ENCODE results near the gene CDH4. TPM values are rescaled to one million over a fixed set of nuclear protein-coding genes. Genes with fewer than 3 reads are reported as not detected.

The CDH4 gene
- total and polyA plus RNA-seq, 9 of the 15 experiments (the other 6 are each of a cell fraction or from before 2014, with no cell fraction given): 0.04 TPM; not detected in 8

- no peak overlapping the region for H2AFZ ChIP-seq (ENCODE audit: low read depth, low read length)
- BruUV-seq (replicated peaks): no TSS peak
- no peak for ATAC-seq
- CTCF ChIA-PET (ENCODE audit: low intra/inter-chr PET ratio): no interaction called here
- FAIRE-seq: no peak
- POLR2A ChIA-PET: interaction anchor here (0.6 kb wide), 1 partner anchor 9 kb away, joined by 3 read pairs; no protein-coding TSS in a partner anchor
- intact Hi-C loops (cut with micrococcal nuclease) (no loop called here), in situ Hi-C loops (cut with MboI) (no loop called here)
- no peaks in the 10 kb centered on the region for H3K9me3 ChIP-seq (replicated peaks; ENCODE audit: control insufficient read depth, insufficient read depth, low read depth, low read length)
- no peaks in the 10 kb centered on the region for H3K4me1 ChIP-seq (replicated peaks in 1 of 2; ENCODE audit: control insufficient read depth in 2 of 2, insufficient read depth in 2 of 2, low read length in 2 of 2)
- 0 out of 2 replicates have a peak, but pooled peaks cover 6% of the 10 kb centered on the region for H4K20me1 ChIP-seq (replicated peaks; ENCODE audit: control insufficient read depth, insufficient read depth, low read length)
- no peaks in the 10 kb centered on the region for H3K36me3 ChIP-seq (ENCODE audit: control insufficient read depth, insufficient read depth, low read length)
- 0% methylated on average over 7 of the region's 12 CpGs for WGBS (ENCODE audit: insufficient coverage, low coverage, missing lambda C conversion rate)
- H3K9ac ChIP-seq (ENCODE audit: insufficient read depth in 1 of 2, low read depth in 2 of 2, low read length in 2 of 2): no peak overlapping the region
- TF ChIP-seq, protein P1, sequence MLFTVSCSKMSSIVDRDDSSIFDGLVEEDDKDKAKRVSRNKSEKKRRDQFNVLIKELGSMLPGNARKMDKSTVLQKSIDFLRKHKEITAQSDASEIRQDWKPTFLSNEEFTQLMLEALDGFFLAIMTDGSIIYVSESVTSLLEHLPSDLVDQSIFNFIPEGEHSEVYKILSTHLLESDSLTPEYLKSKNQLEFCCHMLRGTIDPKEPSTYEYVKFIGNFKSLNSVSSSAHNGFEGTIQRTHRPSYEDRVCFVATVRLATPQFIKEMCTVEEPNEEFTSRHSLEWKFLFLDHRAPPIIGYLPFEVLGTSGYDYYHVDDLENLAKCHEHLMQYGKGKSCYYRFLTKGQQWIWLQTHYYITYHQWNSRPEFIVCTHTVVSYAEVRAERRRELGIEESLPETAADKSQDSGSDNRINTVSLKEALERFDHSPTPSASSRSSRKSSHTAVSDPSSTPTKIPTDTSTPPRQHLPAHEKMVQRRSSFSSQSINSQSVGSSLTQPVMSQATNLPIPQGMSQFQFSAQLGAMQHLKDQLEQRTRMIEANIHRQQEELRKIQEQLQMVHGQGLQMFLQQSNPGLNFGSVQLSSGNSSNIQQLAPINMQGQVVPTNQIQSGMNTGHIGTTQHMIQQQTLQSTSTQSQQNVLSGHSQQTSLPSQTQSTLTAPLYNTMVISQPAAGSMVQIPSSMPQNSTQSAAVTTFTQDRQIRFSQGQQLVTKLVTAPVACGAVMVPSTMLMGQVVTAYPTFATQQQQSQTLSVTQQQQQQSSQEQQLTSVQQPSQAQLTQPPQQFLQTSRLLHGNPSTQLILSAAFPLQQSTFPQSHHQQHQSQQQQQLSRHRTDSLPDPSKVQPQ (CRISPR knock-in tag; IDR thresholded peaks at IDR 0.05; ENCODE audit: borderline replicate concordance): no peak
- TF ChIP-seq ASH1L (IDR thresholded peaks at IDR 0.05; ENCODE audit: borderline replicate concordance, low read depth, partially characterized antibody): no peak
- peaks cover 2 to 49% of the 10 kb centered on the region in 2 experiments; a peak in 4 of 5 replicates for H3K27me3 ChIP-seq (ENCODE audit: control insufficient read depth in 2 of 2, insufficient read depth in 2 of 2, low read length in 2 of 2)
- no peak overlapping the region for H3K4me2 ChIP-seq (ENCODE audit: insufficient read depth, low read length)
- H3K4me3 ChIP-seq: no peak overlapping the region
- H3K27ac ChIP-seq (ENCODE audit: extremely low read depth, low read depth, low read length): no peak overlapping the region
- no peaks in the 10 kb centered on the region for H3K79me2 ChIP-seq (ENCODE audit: control insufficient read depth, insufficient read depth, low read length)
- no peak for DNase-seq (ENCODE audit: extremely low read depth in 1 of 4, low spot score in 3 of 4)
- H3K9me1 ChIP-seq (ENCODE audit: control insufficient read depth, insufficient read depth, low read length): no peaks in the 10 kb centered on the region
Observed at GRCh38 chr20:61293951-61294350, 41.9 kb downstream of the CDH4 start.

DNA sequence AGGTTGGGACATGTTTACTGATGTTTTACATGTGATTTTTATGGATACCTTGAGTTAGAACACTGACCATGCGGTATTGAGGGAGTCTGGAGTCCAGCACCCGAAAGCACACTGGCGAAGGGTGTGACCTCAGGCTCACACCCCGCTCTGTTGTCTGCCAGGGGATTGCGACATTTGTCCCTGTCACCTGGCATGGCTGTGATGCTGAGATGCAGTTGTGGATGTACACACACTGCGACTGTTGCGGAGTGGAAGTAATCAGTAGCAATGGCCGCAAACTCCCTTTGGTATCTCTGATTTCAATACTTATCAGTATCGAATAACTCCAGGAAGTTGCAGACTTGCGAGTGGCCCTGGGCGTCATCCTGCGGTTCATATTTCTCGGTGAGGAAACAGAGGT is 43.2 kb downstream of the CDH4 start:
- Histone ChIP-seq H3K9ac (ENCODE audit: insufficient read depth in 1 of 2, low read depth in 2 of 2, low read length in 2 of 2) (no peak overlapping the region), H3K27ac (ENCODE audit: extremely low read depth, low read depth, low read length) (no peak overlapping the region), H4K20me1 (replicated peaks; ENCODE audit: control insufficient read depth, insufficient read depth, low read length) (0 out of 2 replicates have a peak, but pooled peaks cover 6% of the 10 kb centered on the region), H3K4me3 (no peak overlapping the region), H3K79me2 (ENCODE audit: control insufficient read depth, insufficient read depth, low read length) (no peaks in the 10 kb centered on the region), H3K4me1 (replicated peaks in 1 of 2; ENCODE audit: control insufficient read depth in 2 of 2, insufficient read depth in 2 of 2, low read length in 2 of 2) (no peaks in the 10 kb centered on the region), H3K9me3 (replicated peaks; ENCODE audit: control insufficient read depth, insufficient read depth, low read depth, low read length) (no peaks in the 10 kb centered on the region), H3K36me3 (ENCODE audit: control insufficient read depth, insufficient read depth, low read length) (no peaks in the 10 kb centered on the region), H2AFZ (ENCODE audit: low read depth, low read length) (no peak overlapping the region), H3K27me3 (ENCODE audit: control insufficient read depth in 2 of 2, insufficient read depth in 2 of 2, low read length in 2 of 2) (peaks cover 5 to 54% of the 10 kb centered on the region in 2 experiments; a peak in 4 of 5 replicates), H3K9me1 (ENCODE audit: control insufficient read depth, insufficient read depth, low read length) (no peaks in the 10 kb centered on the region), H3K4me2 (ENCODE audit: insufficient read depth, low read length) (no peak overlapping the region)
- BruUV-seq (replicated peaks): no TSS peak
- no peak for DNase-seq (ENCODE audit: extremely low read depth in 1 of 4, low spot score in 3 of 4)
- ChIA-PET POLR2A (no interaction called here), CTCF (ENCODE audit: low intra/inter-chr PET ratio) (no interaction called here)
- in situ Hi-C loops (cut with MboI) (no loop called here), intact Hi-C loops (cut with micrococcal nuclease) (no loop called here)
- WGBS (ENCODE audit: insufficient coverage, low coverage, missing lambda C conversion rate): 9% methylated on average over 13 of the region's 13 CpGs
- FAIRE-seq: no peak
- TF ChIP-seq ZBTB8A (IDR thresholded peaks at IDR 0.05; ENCODE audit: partially characterized antibody): no peak
- ATAC-seq: no peak
